ENCODE data around the gene SIM1. TPM values are rescaled to one million over a fixed set of nuclear protein-coding genes. Genes with fewer than 3 reads are reported as not detected.
A peak's percentile ranks its signal among the peaks of the same experiment; 100 is the strongest.

The SIM1 gene
- total and polyA plus RNA-seq, 2 experiments from 2014 or later = 0.30 TPM; not detected in 1

DNA sequence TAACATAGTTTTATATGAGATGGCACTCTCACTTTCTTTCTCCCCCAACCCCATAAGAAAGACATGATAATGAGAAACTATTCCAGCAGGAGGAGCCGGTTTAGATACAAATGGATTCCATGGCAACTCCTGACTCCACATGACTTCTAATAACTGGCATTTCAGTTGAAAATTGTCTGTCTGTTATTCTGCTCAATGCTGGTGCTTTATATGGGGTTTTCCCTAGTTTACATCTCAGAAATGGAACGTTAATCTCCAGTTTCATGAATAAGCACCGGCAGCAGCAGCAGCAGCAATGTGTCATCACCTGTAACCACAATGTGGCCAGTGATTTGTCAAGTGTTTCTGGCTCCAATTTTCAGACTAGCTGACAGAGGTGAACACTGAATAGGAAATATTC is 8.0 kb upstream of the SIM1 start:
- Histone ChIP-seq H3K9me2 (replicated peaks; ENCODE audit: insufficient read depth) (no peaks in the 10 kb centered on the region), H3K4me2 (no peak overlapping the region), H3K4me1 (ENCODE audit: insufficient read depth) (no peaks in the 10 kb centered on the region), H2AFZ (no peak overlapping the region), H3K79me2 (no peaks in the 10 kb centered on the region), H3K9me3 (ENCODE audit: low read depth) (no peaks in the 10 kb centered on the region), H4K20me1 (ENCODE audit: insufficient read depth, poor library complexity, severe bottlenecking) (no peaks in the 10 kb centered on the region), H3K36me3 (replicated peaks; ENCODE audit: insufficient read depth, low read depth) (no peaks in the 10 kb centered on the region), H3K27me3 (peaks cover 75% of the 10 kb centered on the region), H3K27ac (no peak overlapping the region), H3K4me3 (no peak overlapping the region)
- WGBS (ENCODE audit: low lambda C conversion rate, missing lambda C conversion rate) = 38% methylated on average over 3 of the region's 3 CpGs
- no peak for DNase-seq (ENCODE audit: low spot score)
- TF ChIP-seq, protein P1, sequence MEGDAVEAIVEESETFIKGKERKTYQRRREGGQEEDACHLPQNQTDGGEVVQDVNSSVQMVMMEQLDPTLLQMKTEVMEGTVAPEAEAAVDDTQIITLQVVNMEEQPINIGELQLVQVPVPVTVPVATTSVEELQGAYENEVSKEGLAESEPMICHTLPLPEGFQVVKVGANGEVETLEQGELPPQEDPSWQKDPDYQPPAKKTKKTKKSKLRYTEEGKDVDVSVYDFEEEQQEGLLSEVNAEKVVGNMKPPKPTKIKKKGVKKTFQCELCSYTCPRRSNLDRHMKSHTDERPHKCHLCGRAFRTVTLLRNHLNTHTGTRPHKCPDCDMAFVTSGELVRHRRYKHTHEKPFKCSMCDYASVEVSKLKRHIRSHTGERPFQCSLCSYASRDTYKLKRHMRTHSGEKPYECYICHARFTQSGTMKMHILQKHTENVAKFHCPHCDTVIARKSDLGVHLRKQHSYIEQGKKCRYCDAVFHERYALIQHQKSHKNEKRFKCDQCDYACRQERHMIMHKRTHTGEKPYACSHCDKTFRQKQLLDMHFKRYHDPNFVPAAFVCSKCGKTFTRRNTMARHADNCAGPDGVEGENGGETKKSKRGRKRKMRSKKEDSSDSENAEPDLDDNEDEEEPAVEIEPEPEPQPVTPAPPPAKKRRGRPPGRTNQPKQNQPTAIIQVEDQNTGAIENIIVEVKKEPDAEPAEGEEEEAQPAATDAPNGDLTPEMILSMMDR (IDR thresholded peaks at IDR 0.05; ENCODE audit: poor library complexity) = no peak
- no peak for TF ChIP-seq EZH2 (IDR thresholded peaks at IDR 0.05; ENCODE audit: borderline replicate concordance)
- TF ChIP-seq EZH2phosphoT487 (IDR thresholded peaks at IDR 0.05; ENCODE audit: low read depth, severe bottlenecking, unreplicated experiment) = no peak

DNA sequence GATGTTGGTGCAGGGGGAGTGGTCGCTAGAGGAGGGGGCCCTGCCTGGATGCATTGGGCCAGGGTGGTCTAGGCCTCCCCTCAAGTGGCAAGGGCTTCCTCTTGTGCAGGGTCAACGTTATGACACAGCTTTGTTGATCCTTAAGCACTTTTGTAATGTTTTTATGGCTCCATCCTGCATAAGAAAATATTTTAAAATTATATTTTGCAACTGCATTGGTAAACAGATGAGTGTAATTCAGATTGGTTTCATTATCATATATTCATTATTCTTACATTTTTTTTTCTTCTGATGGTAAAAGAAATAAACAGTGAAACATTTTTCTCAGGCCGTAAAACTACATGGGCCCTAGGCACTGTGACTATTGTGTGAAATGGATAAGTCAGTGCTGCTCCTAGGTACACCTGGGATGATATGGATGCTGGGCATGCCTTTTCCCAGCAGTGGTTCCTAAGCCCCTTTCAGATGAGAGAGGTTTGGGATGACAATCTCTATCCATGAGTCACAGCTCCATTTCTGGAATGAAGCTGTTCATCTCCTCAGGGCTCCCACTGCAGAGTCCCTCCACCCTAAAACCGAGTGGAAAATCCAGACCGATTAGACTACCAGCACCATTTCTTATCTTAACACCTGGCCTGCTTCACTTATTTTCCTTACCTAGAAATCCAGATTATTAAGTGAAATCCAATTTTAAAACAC is 5.8 kb upstream of the SIM1 start:
- no peak overlapping the region for H3K4me2 ChIP-seq
- no peak overlapping the region for H3K4me3 ChIP-seq
- no peak overlapping the region for H2AFZ ChIP-seq
- H3K27me3 ChIP-seq = peaks cover 93% of the 10 kb centered on the region
- no peaks in the 10 kb centered on the region for H3K79me2 ChIP-seq
- H3K9me3 ChIP-seq (ENCODE audit: low read depth) = no peaks in the 10 kb centered on the region
- TF ChIP-seq EZH2phosphoT487 (IDR thresholded peaks at IDR 0.05; ENCODE audit: low read depth, severe bottlenecking, unreplicated experiment) (peak; percentile 24), EZH2 (IDR thresholded peaks at IDR 0.05; ENCODE audit: borderline replicate concordance) (no peak)
- TF ChIP-seq, protein P1 (IDR thresholded peaks at IDR 0.05; ENCODE audit: poor library complexity) = no peak
- WGBS (ENCODE audit: low lambda C conversion rate, missing lambda C conversion rate) = 76% methylated on average over 5 of the region's 5 CpGs
- H3K27ac ChIP-seq = no peak overlapping the region
- no peaks in the 10 kb centered on the region for H3K4me1 ChIP-seq (ENCODE audit: insufficient read depth)
- no peaks in the 10 kb centered on the region for H4K20me1 ChIP-seq (ENCODE audit: insufficient read depth, poor library complexity, severe bottlenecking)
- DNase-seq (ENCODE audit: low spot score) = no peak
- no peaks in the 10 kb centered on the region for H3K36me3 ChIP-seq (replicated peaks; ENCODE audit: insufficient read depth, low read depth)
- H3K9me2 ChIP-seq (replicated peaks; ENCODE audit: insufficient read depth) = no peaks in the 10 kb centered on the region

DNA sequence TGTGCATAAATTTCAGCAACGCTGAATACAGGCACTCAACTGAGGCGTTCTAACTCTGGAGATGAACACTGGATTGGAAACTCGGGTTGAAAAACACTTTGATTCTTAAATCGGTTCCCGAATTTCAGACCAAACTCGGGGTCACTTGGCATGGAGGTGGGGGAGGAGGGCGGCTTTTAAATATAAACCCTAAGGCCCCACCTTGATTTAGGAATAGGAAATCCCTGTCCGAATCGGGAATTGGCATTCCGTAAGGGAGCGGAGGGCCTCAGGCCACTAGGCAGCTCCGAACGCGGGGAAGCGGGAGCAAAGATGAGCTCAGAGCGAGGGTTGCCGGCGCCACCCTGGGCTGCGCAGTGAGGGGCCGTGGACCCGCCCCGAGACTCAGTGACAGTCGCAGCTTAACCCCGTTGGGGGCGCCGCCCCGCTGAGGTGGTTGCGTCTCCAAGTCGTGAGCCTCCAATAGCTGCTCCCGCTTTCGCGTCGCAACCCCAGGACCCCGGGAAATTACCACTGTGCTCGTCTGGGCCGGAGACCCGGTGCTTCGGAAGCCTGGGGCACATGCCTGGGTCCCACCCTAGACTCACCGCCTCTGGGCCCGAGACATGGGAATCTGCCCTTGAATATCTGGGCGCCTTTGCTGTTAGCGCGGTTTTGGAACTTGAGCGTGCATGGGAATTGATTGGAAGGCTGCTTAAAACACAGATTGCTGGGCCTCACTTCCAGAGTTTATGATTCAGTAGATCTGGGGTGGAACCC is 4.6 kb upstream of the SIM1 start:
- Histone ChIP-seq H3K4me2 (peak overlapping the region; percentile 34), H3K9me2 (replicated peaks; ENCODE audit: insufficient read depth) (no peaks in the 10 kb centered on the region)

More for the DNA sequence above, 4.6 kb upstream of the SIM1 start:
- H3K27ac ChIP-seq = no peak overlapping the region
- no peaks in the 10 kb centered on the region for H4K20me1 ChIP-seq (ENCODE audit: insufficient read depth, poor library complexity, severe bottlenecking)
- H2AFZ ChIP-seq = no peak overlapping the region
- peaks cover 100% of the 10 kb centered on the region for H3K27me3 ChIP-seq
- H3K9me3 ChIP-seq (ENCODE audit: low read depth) = no peaks in the 10 kb centered on the region
- 7% methylated on average over 44 of the region's 44 CpGs for WGBS (ENCODE audit: low lambda C conversion rate, missing lambda C conversion rate)
- TF ChIP-seq EZH2 (IDR thresholded peaks at IDR 0.05; ENCODE audit: borderline replicate concordance) = peak; percentile 99
- TF ChIP-seq, protein P1 (IDR thresholded peaks at IDR 0.05; ENCODE audit: poor library complexity) = no peak
- peak; percentile 85 for TF ChIP-seq EZH2phosphoT487 (IDR thresholded peaks at IDR 0.05; ENCODE audit: low read depth, severe bottlenecking, unreplicated experiment)
- no peak overlapping the region for H3K4me3 ChIP-seq
- peaks cover 5% of the 10 kb centered on the region for H3K4me1 ChIP-seq (ENCODE audit: insufficient read depth)
- H3K36me3 ChIP-seq (replicated peaks; ENCODE audit: insufficient read depth, low read depth) = no peaks in the 10 kb centered on the region
- DNase-seq (ENCODE audit: low spot score) = no peak
- no peaks in the 10 kb centered on the region for H3K79me2 ChIP-seq

Measured in hepatocyte (in vitro differentiated cells).